WTC11 (cell line): Measurements from ENCODE around the gene SORCS2. TPM values are rescaled to one million over a fixed set of nuclear protein-coding genes. Genes with fewer than 3 reads are reported as not detected.

Experiments used
- ATAC-seq: fragments of 200-7000 bp; cut with Tn5 transposase; 2 replicates; pipeline ENCODE4 v1.10.0; 2021; ENCODE audit warnings: mild to moderate bottlenecking, moderate library complexity
- CTCF ChIA-PET: fragments of 300-600 bp; sonication (Branson Sonifier 250); formaldehyde crosslinking; loops from one replicate; lab custom pipeline; 2021; ENCODE audit warnings: antibody characterized with exemption; lab: Charles Lee
- POLR2A ChIA-PET: fragments of 350-600 bp; sonication (Branson Sonifier 250); formaldehyde crosslinking; loops from one replicate; lab custom pipeline; 2021; ENCODE audit warnings: antibody characterized with exemption; lab: Charles Lee
- DNase-seq: peaks from one replicate; pipeline ENCODE4 v3.0.0; 2021; ENCODE audit warnings: low spot score
- H3K27ac Mint-ChIP-seq: 2 replicates; pipeline ENCODE4 v1.8.0; 2021; ENCODE audit warnings: mixed read lengths
- H3K27me3 Mint-ChIP-seq: 2 replicates; pipeline ENCODE4 v1.8.0; 2021; ENCODE audit warnings: low read depth, mild to moderate bottlenecking, moderate library complexity, mixed read lengths
- H3K36me3 Mint-ChIP-seq: 2 replicates; pipeline ENCODE4 v1.8.0; 2021; ENCODE audit warnings: mixed read lengths
- H3K4me1 Mint-ChIP-seq: 2 replicates; pipeline ENCODE4 v1.8.0; 2022; ENCODE audit warnings: mixed read lengths
- H3K4me3 Mint-ChIP-seq: 2 replicates; pipeline ENCODE4 v1.8.0; 2021; ENCODE audit warnings: mild to moderate bottlenecking, moderate library complexity, mixed read lengths
- H3K9me3 Mint-ChIP-seq: 2 replicates; pipeline ENCODE4 v1.8.0; 2021; ENCODE audit warnings: mixed read lengths
- ATF1 ChIP-seq: sonication (generic); formaldehyde crosslinking; IDR thresholded peaks from 2 replicates; pipeline ENCODE4 v1.8.1; 2023; ENCODE audit warnings: mild to moderate bottlenecking, moderate library complexity, missing genetic modification reagents
- CBFB ChIP-seq: sonication (generic); formaldehyde crosslinking; IDR thresholded peaks from 2 replicates; pipeline ENCODE4 v1.8.1; 2022; ENCODE audit warnings: mild to moderate bottlenecking, low read depth, missing genetic modification reagents
- CREB1 ChIP-seq: sonication (generic); formaldehyde crosslinking; IDR thresholded peaks from 2 replicates; pipeline ENCODE4 v1.8.0; 2023; ENCODE audit warnings: mild to moderate bottlenecking, missing genetic modification reagents
- CREM ChIP-seq: sonication (generic); formaldehyde crosslinking; IDR thresholded peaks from 2 replicates; pipeline ENCODE4 v1.8.1; 2022; ENCODE audit warnings: mild to moderate bottlenecking, missing genetic modification reagents, moderate library complexity
- ELF4 ChIP-seq: sonication (generic); formaldehyde crosslinking; IDR thresholded peaks from 2 replicates; pipeline ENCODE4 v1.8.1; 2022; ENCODE audit warnings: low read depth, mild to moderate bottlenecking, moderate library complexity, missing genetic modification reagents
- FOXK1 ChIP-seq: sonication (generic); formaldehyde crosslinking; IDR thresholded peaks from 2 replicates; pipeline ENCODE4 v1.8.0; 2022; ENCODE audit warnings: mild to moderate bottlenecking, moderate library complexity, missing genetic modification reagents
- HMGA2 ChIP-seq: fragments of 250-450 bp; sonication (Bioruptor Pico); IDR thresholded peaks from 2 replicates; pipeline ENCODE4 v1.4.0; 2021; ENCODE audit warnings: mild to moderate bottlenecking, moderate library complexity
- KAT7 ChIP-seq: sonication (generic); formaldehyde crosslinking; IDR thresholded peaks from 2 replicates; pipeline ENCODE4 v1.8.1; 2023; ENCODE audit warnings: missing genetic modification reagents, mild to moderate bottlenecking, borderline replicate concordance
- NR2C2 ChIP-seq: sonication (generic); formaldehyde crosslinking; IDR thresholded peaks from 2 replicates; pipeline ENCODE4 v1.8.0; 2022; ENCODE audit warnings: mild to moderate bottlenecking, missing genetic modification reagents
- SMAD3 ChIP-seq: sonication (generic); formaldehyde crosslinking; IDR thresholded peaks from 2 replicates; pipeline ENCODE4 v1.8.0; 2022; ENCODE audit warnings: missing genetic modification reagents, mild to moderate bottlenecking, borderline replicate concordance
- TCF7 ChIP-seq: sonication (generic); formaldehyde crosslinking; IDR thresholded peaks from 2 replicates; pipeline ENCODE4 v1.8.0; 2022; ENCODE audit warnings: mild to moderate bottlenecking, low read depth, missing genetic modification reagents, moderate library complexity
- ZNF138 ChIP-seq: sonication (generic); formaldehyde crosslinking; conservative IDR thresholded peaks from 2 replicates; pipeline ENCODE4 v1.8.1; 2022; ENCODE audit warnings: mild to moderate bottlenecking, moderate library complexity, missing genetic modification reagents
- ZNF263 ChIP-seq: sonication (generic); formaldehyde crosslinking; IDR thresholded peaks from 2 replicates; pipeline ENCODE4 v1.8.1; 2022; ENCODE audit warnings: low read depth, mild to moderate bottlenecking, moderate library complexity, missing genetic modification reagents
- ZNF317 ChIP-seq: sonication (generic); formaldehyde crosslinking; IDR thresholded peaks from 2 replicates; pipeline ENCODE4 v1.8.1; 2023; ENCODE audit warnings: low read depth, mild to moderate bottlenecking, moderate library complexity, missing genetic modification reagents, borderline replicate concordance
- ZNF416 ChIP-seq: fragments of 250-450 bp; sonication (Bioruptor Pico); IDR thresholded peaks from 2 replicates; pipeline ENCODE4 v1.9.0; 2021; ENCODE audit warnings: mild to moderate bottlenecking, inconsistent platforms
- ZNF423 ChIP-seq: fragments of 250-450 bp; sonication (Bioruptor Pico); IDR thresholded peaks from 2 replicates; pipeline ENCODE4 v2.1.2; 2022; ENCODE audit warnings: mild to moderate bottlenecking, moderate library complexity
- ZNF671 ChIP-seq: fragments of 250-450 bp; sonication (Bioruptor Pico); IDR thresholded peaks from 2 replicates; pipeline ENCODE4 v1.8.0; 2021; ENCODE audit warnings: mild to moderate bottlenecking
- total RNA-seq: library from RNA; stranded (reverse); gene quantifications from 3 replicates; pipeline ENCODE4 v1.2.3, GENCODE V29; 2021
- TF ChIP-seq, protein P1 (sequence below): fragments of 250-450 bp; sonication (Bioruptor Pico); IDR thresholded peaks from 2 replicates; pipeline ENCODE4 v1.8.0; 2021; ENCODE audit warnings: mild to moderate bottlenecking
- TF ChIP-seq, protein P2 (sequence below): sonication (generic); formaldehyde crosslinking; IDR thresholded peaks from 2 replicates; pipeline ENCODE4 v1.8.0; 2022; ENCODE audit warnings: mild to moderate bottlenecking, missing genetic modification reagents

Gene SORCS2
- total RNA-seq, 1 experiment from 2014 or later = 6.6 TPM

DNA sequence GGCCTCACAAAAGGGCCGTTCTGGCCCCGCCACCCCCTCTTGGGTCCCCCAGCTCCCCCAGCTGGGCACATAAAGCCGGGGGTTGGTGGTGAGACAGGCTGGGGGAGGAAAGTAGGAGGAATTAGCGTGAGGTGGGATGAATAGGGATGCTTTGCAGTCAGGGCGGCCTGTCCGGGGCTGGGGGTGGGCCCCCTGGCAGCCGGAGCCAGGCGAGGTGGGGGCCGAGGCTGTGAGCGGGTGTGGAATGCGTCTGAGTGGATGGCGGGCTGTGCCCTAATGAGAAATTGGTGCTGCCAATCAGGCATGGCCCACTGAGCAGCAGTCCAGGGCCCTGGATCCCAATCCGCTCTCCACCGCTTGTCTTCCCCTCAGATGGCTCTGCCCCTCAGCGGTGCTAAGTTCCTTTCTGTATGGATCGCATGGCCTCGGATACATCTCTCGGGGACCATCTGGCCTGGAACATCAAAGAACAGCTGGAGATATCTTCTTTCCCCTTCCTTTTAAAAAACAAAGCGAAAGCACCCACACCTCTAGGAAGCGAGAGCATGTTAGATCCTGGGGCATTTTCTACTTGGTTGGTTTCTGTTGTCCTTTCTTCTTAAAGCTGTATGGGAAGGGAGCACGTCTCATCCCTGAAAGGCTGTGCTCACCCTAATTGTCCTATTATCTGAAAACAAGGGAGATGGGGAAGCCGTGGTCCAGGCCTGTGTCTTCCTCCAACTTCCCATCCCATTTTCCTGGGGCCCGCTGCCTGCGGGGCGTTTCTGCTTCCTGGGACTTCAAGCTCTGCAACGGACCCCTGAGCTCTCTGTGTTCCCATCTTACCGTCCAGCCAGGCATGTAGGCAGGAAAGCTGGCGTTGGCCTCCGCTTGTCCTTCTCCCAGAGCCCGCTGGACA lies 106.9 kb downstream of the SORCS2 start:
- Mint-ChIP-seq H3K4me3 (no peak overlapping the region), H3K9me3 (no peaks in the 10 kb centered on the region), H3K36me3 (no peaks in the 10 kb centered on the region), H3K4me1 (peaks cover 3% of the 10 kb centered on the region; the same call in 1 of the 2 replicates), H3K27ac (no peak overlapping the region), H3K27me3 (no peaks in the 10 kb centered on the region)
- CTCF ChIA-PET = interaction anchor here (1.1 to 1.2 kb wide), 2 partner anchors 37 to 105 kb away, joined by 3 to 4 read pairs; no protein-coding TSS in a partner anchor
- TF ChIP-seq HMGA2 (no peak), ELF4 (CRISPR knock-in tag) (no peak), KAT7 (CRISPR knock-in tag) (no peak), ZNF317 (CRISPR knock-in tag) (no peak), TCF7 (CRISPR knock-in tag) (no peak), ATF1 (CRISPR knock-in tag) (no peak), ZNF423 (CRISPR knock-in tag) (no peak), FOXK1 (no peak), ZNF416 (CRISPR knock-in tag) (no peak), CBFB (CRISPR knock-in tag) (no peak), CREB1 (CRISPR knock-in tag) (no peak)
- TF ChIP-seq, protein P1, sequence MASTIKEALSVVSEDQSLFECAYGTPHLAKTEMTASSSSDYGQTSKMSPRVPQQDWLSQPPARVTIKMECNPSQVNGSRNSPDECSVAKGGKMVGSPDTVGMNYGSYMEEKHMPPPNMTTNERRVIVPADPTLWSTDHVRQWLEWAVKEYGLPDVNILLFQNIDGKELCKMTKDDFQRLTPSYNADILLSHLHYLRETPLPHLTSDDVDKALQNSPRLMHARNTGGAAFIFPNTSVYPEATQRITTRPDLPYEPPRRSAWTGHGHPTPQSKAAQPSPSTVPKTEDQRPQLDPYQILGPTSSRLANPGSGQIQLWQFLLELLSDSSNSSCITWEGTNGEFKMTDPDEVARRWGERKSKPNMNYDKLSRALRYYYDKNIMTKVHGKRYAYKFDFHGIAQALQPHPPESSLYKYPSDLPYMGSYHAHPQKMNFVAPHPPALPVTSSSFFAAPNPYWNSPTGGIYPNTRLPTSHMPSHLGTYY (CRISPR knock-in tag) = no peak
- ATAC-seq (no peak), DNase-seq (no peak)
- POLR2A ChIA-PET = interaction anchor here (0.7 kb wide), 1 partner anchor 11 kb away, joined by 3 read pairs; no protein-coding TSS in a partner anchor

DNA sequence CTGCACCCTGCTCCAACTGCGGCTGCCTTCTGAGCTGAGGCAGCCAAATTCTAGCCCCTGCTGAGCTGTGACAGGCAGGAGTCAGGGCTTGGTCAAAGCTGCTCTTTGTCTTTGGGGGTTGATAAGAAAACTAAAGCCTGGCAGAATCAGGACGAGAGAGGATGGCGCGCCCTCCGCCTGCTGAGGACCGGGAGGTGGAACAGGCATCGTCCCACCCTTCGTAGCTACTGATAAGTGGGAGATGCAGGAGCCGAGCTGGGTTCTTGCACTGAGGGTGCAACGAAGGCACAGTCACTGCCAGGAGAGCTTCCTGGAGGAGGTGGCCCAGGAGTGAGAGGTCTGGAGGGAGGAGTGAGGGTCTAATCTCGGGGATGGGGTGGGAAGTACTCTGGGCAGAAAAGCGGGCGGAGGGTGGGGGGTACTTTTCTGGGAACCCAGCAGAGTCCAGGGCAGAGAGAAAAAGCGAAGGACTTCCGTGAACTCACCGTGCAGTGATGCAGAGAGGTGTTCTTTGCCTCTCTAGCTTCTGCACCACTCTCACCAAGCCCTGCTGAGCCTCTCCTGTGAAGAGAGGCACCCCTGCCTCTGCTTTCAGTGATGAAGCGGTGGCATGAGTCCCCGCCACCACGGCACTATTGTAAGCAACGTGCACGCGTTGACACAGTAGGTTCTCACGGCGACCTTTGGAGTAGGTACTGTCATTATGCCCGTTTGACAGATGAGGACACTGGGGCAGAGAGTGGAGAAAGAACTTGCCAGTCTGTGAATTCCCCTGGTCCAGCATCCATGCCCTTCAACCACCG lies 107.8 kb downstream of the SORCS2 start:
- DNase-seq (no peak), ATAC-seq (no peak)
- Mint-ChIP-seq H3K4me3 (no peak overlapping the region), H3K27me3 (no peaks in the 10 kb centered on the region), H3K27ac (peak overlapping the region; percentile 4; the same call in 1 of the 2 replicates), H3K36me3 (no peaks in the 10 kb centered on the region), H3K9me3 (no peaks in the 10 kb centered on the region), H3K4me1 (peaks cover 3% of the 10 kb centered on the region; the same call in 1 of the 2 replicates)
- no peak for TF ChIP-seq ZNF263 (CRISPR knock-in tag)
- TF ChIP-seq NR2C2 (CRISPR knock-in tag) = no peak
- TF ChIP-seq ZNF138 (CRISPR knock-in tag) = no peak
- no peak for TF ChIP-seq SMAD3
- no peak for TF ChIP-seq CREM (CRISPR knock-in tag)
- TF ChIP-seq ZNF671 (CRISPR knock-in tag) = no peak
- TF ChIP-seq, protein P2, sequence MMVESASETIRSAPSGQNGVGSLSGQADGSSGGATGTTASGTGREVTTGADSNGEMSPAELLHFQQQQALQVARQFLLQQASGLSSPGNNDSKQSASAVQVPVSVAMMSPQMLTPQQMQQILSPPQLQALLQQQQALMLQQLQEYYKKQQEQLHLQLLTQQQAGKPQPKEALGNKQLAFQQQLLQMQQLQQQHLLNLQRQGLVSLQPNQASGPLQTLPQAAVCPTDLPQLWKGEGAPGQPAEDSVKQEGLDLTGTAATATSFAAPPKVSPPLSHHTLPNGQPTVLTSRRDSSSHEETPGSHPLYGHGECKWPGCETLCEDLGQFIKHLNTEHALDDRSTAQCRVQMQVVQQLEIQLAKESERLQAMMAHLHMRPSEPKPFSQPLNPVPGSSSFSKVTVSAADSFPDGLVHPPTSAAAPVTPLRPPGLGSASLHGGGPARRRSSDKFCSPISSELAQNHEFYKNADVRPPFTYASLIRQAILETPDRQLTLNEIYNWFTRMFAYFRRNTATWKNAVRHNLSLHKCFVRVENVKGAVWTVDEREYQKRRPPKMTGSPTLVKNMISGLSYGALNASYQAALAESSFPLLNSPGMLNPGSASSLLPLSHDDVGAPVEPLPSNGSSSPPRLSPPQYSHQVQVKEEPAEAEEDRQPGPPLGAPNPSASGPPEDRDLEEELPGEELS (CRISPR knock-in tag) = no peak
- TF ChIP-seq ATF1 (CRISPR knock-in tag) = no peak
- ChIA-PET POLR2A (interaction anchor here (0.7 kb wide), 1 partner anchor 10 kb away, joined by 3 read pairs; no protein-coding TSS in a partner anchor), CTCF (interaction anchor here (1.1 to 2.6 kb wide), 3 partner anchors 36 to 106 kb away, joined by 3 to 10 read pairs (median 4); no protein-coding TSS in a partner anchor)
